ENCODE measurements around the gene CIAO2B. TPM values are rescaled to one million over a fixed set of nuclear protein-coding genes. Genes with fewer than 3 reads are reported as not detected.

CIAO2B gene
- total and polyA plus RNA-seq, 2 experiments from 2014 or later = 92.4 to 181 TPM

- no peak for TF ChIP-seq ZNF462 (CRISPR knock-in tag; IDR thresholded peaks at IDR 0.05)
- TF ChIP-seq CREB1 (CRISPR knock-in tag; IDR thresholded peaks at IDR 0.05; ENCODE audit: low read depth) = no peak
- TF ChIP-seq POLR2AphosphoS5 (IDR thresholded peaks at IDR 0.05; ENCODE audit: low read depth) = no peak
- no peak for TF ChIP-seq JUNB (IDR thresholded peaks at IDR 0.05; ENCODE audit: unreplicated experiment)
Measured at GRCh38 chr16:66952430-66953110, 18.4 kb upstream of the CIAO2B start (continued).

GRCh38 chr16:66950971-66951790, 17.0 kb upstream of the CIAO2B start:
- Mint-ChIP-seq H3K27ac (no peak overlapping the region), H3K4me1 (peaks cover 3% of the 10 kb centered on the region; the same call in 2 of the 3 replicates), H3K36me3 (ENCODE audit: low read depth) (0 out of 3 replicates have a peak, but pooled peaks cover 4% of the 10 kb centered on the region), H3K27me3 (ENCODE audit: insufficient read depth, low read depth, poor library complexity) (peaks cover 45% of the 10 kb centered on the region), H3K4me3 (no peak overlapping the region), H3K9me3 (peaks cover 10% of the 10 kb centered on the region; the same call in 2 of the 3 replicates)
- Histone ChIP-seq H3K4me2 (no peak overlapping the region), H4K20me1 (replicated peaks; ENCODE audit: insufficient read depth) (no peaks in the 10 kb centered on the region), H3K9me2 (ENCODE audit: insufficient read depth) (no peaks in the 10 kb centered on the region), H3K36me3 (ENCODE audit: insufficient read depth) (no peaks in the 10 kb centered on the region), H2AFZ (no peak overlapping the region), H3K4me3 (no peak overlapping the region), H3K4me1 (ENCODE audit: insufficient read depth) (peaks cover 3% of the 10 kb centered on the region; the same call in 1 of the 2 replicates), H3K27ac (ENCODE audit: low read depth) (no peak overlapping the region), H3F3A (replicated peaks; ENCODE audit: low read depth) (no peaks in the 10 kb centered on the region), H3K79me2 (replicated peaks; ENCODE audit: insufficient read depth) (no peaks in the 10 kb centered on the region), H3K27me3 (ENCODE audit: insufficient read depth) (peaks cover 51% of the 10 kb centered on the region)
- DNase-seq (ENCODE audit: low spot score) (no peak), ATAC-seq (no peak)
- TF ChIP-seq ZNF462 (CRISPR knock-in tag; IDR thresholded peaks at IDR 0.05) = no peak
- no peak for TF ChIP-seq CTCF (conservative IDR thresholded peaks at IDR 0.05; ENCODE audit: low read depth in 2 of 2)

Data from GM23338 (cell line).